ENCODE data around the gene THSD4.

The THSD4 gene

DNA sequence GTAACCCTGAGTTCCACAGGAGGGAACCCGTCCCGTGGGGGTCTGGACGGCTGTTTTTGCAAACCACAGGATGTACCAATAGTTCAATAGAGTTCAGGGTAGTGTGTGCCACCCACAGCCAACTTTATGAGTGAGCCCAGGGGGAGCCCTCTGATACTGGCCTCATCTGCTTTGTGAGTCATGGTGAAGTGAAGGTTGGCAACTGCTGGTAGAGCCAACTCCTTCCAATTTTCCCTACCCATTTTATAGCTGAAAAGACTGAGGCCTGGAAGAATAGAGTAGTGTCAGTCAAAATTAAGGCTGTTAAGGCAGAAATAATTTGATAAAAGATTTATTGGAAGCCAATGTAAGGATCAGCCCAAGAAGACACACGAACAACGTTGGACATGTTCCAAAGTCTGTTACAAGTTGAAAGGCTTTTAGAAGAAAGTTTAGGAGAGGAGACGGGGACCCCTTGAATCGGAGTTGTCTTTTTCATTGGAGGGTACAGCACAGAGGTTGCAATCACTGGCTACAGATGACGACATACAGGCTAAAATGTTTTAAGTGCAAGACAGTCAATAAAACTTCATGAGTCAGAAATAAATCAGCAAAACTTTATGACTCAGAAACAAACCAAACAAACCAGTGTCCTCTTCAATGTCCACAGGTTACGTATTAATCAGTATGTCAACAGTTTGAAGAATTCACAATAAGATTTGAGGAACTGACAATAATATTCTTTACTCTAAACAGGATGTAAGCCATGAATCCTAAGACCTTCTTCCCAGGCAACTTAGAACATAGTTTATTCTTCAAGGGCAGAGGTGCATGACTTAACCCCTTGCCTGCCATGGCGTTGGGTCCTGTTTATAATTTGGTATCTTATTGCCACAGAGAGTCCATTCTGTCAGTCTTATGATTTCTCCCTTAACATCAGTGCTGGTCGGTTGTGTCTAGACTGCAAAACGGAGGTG lies 632.1 kb downstream of the THSD4 start:
- DNase-seq (ENCODE audit: low read depth in 2 of 2), result no peak

DNA sequence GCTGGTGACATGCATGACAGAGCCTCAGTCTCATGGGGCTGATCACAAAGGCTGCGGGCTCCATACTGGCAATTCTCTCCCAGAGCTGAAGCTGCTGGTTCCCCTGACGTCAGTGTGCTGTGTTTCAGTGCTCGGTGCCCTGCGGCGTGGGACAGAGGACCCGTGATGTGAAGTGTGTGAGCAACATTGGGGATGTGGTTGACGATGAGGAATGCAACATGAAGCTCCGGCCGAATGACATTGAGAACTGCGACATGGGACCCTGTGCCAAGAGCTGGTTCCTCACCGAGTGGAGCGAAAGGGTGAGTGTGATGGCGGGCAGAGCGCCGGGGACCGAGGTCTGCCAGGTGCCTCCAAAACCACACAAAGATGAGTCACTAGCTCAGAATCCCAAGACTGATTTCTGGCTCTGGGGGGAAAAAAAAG lies 633.0 kb downstream of the THSD4 start:
- DNase-seq (ENCODE audit: low read depth in 2 of 2), result no peak

DNA sequence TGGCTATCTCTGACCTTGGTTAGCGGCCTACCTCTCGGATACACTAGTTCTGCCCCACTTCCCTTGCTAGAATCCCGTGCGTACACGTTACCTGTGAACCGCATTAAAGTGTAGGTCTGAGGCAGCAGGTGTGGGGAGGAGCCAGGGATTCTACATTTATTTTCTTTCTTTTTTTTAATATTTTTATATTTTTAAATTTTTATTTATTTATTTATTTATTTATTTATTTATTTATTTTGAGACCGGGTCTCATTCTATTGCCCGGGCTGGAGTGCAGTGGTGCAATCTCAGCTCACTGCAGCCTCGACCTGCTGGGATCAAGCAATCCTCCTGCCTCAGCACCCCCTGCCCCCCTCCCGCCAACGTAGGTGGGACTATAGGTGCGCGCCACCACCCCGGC lies 634.2 kb downstream of the THSD4 start:
- DNase-seq (ENCODE audit: low read depth in 2 of 2), result no peak

DNA sequence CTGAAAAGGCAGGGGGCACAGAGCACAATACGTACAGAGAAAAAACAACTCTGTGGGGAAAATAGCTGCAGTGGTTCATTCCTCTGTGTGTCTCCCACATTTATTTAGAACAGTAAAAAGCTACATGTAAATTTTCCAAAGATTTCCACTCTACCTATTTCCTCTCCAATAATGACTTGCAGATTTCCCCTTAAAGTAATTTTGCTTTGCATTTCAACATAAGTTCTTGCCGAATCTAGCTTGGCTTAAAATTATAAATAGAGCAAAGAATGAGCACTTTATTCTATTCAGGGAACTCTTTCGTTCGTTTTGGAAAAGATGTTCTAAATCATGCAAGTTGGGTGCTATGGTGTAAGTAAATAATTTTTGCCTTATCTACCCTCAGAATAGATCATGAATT lies 636.9 kb downstream of the THSD4 start:
- DNase-seq (ENCODE audit: low read depth in 2 of 2), result no peak

DNA sequence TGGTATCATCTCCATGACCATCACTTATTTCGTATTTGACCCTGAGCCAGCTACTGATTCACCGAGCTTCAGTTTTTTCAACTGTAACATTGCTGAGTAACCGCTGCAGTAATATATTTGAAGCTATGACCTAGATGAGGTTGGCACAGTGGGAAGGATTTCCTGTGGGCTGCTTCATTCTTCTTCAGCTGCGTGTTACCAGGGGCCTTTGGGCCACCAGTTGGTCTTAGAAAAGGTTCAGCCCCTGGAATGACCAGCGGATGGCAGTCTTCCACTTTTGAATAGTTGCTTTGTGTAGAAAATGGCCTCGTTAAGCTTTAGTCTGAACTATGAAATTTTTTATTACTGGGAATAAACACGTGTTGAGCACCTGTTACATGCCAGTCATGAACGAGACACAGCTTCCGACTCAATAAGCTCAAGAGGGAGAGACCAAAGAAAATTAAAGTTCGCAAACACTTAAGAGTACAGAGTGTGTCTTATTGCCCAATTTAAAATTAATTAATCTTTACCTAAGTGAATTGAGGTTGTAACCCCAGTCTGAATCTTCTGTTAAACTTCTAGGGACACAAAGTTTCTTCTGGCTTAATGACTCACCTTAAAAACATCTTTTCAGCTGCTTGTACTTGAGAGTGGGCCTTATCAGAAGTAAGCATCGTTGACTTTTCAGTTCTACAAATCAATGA lies 637.5 kb downstream of the THSD4 start:
- DNase-seq (ENCODE audit: low read depth in 2 of 2), result no peak

DNA sequence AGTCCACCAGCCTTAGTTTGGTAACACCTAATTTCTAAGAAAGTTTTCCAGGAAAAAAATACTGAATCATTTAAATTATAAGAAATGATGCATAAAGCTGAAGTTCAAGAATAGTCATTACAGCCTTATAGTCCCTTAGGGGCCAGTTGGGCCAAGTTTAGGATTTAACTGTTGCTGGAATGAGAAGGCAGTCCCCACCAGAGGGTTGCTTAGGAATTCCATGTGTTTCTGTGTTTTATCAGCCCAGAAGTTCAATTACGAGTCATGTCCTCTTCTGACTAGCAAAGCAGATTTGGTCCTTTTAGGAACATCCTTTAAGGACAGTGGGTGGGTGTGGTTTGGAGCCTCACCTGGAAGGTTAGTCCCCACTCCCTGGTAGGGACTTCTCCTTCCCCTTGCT lies 638.1 kb downstream of the THSD4 start:
- DNase-seq (ENCODE audit: low read depth in 2 of 2), result no peak

DNA sequence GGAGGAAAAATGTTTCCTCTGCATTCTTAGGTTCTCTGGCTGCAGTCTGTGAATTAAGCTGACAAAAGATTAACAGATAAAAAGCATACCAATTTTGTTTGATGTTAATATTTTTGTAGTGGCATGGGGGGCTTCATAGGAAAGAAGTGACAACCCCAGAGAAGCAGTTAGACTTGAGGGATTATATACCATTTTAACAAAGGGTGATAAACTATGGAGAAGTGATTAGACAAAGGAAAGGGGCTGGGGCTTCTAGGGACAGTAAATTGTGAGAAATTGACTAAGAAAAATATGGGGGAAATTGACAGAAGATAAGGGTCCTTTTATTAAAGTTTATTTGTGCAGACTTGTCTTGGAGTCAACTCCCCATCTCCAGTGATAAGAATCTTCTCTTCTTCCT lies 639.4 kb downstream of the THSD4 start:
- no peak for DNase-seq (ENCODE audit: low read depth in 2 of 2)

DNA sequence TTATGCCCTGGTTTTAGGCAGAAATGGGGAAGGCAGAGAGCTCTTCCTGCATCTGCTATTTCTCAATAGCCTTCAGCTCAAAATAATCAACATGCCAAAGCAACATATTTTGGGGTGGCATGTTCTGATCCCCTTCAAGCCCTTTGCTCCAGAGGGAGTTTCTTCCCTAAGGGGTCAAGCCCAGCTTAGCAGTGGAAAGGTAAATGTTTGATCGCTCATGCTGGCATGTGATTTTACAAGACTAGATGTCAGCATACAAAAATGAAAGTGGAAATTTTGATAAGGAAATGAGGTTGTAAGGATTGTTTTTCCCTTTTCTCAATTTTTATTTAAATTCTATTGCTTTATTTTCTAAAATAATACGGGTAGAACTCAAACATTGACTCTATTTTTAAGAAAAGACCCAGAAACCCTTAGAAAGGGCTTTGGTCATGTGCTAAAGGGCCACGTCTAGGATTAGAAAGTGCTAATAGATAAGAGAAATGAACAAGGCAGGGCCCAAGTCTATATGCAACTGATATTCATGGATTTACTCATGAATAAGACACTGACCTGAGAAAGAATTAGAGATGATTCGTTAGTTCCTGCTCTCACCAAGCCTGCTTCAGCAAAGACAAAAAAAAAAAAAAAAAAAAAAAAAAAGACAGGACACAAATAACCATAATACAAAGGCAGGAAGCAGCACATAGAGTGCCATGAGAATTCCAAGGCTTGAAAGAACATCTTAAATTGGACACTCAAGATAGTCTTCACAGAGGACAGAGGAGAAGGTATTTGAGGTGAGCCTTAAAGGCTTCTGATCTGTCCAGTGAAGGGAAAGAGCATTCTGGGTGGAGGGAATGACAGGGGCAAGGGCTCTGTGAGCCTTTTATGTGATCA lies 640.1 kb downstream of the THSD4 start:
- no peak for DNase-seq (ENCODE audit: low read depth in 2 of 2)

DNA sequence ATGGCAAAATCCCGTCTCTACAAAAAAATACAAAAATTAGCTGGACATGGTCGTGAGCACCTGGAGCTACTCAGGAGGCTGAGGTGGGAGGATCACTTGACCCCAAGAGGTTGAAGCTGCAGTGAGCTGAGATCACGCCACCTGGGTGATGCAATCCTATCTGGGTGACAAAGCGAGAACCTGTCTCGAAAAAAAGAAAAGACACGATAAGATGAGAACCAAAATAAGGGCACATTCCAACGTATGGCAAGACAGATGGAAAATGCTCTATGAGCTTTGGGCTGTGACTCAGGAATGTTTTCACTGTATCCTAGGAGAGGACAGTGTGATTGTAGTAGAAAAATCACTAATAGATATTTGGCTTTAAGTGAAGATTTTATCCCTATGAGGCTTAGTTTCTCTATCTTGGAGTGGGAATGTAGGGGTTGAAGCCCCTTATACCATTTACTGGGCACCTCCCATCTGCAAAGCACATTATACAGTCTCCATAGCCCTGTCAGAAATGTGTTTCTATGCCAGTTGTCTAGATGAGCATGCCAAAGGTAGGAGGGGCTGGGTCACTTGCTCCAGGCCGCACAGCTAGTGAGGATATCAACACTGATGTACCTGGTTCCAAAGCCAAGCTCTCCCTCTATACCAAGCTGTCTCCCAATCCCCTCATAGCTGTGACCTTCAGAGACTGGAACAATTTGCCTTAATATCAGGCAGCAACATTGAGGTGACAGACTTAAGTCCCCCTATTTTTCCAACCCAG lies 641.5 kb downstream of the THSD4 start:
- no peak for DNase-seq (ENCODE audit: low read depth in 2 of 2)

DNA sequence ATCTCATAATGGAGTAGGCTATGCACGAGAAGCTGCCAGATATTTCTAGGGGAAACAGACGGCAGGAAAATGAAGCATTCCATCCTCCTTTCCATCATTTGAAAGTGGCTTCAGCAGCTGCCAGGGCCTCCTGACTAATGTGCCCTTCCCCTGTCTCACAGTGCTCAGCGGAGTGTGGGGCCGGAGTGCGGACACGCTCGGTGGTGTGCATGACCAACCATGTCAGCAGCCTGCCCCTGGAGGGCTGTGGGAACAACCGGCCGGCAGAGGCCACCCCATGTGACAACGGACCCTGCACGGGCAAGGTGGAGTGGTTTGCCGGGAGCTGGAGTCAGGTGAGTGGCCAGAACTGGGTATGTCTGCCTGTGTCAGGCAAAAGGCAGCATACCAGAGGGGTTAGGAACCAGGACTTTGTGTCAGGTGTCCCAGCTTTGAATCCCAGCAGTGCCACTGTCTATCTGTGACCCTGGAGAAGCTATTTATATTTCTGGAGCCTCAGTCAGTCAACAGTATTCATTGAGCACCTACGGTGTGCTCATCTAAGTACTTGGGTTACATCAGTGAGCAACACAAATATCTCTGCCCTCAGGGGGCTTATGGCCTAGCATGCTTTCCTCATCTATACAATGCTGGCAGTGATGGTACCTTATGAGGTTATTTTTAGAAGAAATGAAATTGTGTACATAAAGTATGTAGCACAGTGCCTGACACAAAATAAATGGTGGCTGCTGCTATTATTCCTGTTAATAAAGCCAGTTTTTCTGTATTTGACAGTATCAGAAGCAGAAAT lies 642.7 kb downstream of the THSD4 start:
- no peak for DNase-seq (ENCODE audit: low read depth in 2 of 2)

DNA sequence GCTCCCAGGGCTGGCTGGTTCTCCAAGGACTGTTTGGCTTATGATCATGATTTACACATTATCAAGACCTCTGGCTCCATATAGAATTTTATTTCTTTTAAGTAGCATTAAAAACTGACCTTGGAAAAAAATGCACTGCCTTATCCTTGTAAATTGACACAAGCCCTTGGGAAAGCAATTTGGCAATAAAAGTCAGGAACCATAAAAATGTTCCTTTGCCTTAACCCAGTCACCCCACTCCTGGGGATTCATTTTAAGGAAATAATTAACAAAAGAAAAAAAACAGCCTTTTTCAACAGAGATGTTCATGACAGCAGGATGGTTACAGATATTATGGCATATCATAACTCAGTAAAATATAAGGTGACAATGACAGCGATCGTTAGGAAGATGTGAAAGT lies 643.4 kb downstream of the THSD4 start:
- DNase-seq (ENCODE audit: low read depth in 2 of 2), result no peak

DNA sequence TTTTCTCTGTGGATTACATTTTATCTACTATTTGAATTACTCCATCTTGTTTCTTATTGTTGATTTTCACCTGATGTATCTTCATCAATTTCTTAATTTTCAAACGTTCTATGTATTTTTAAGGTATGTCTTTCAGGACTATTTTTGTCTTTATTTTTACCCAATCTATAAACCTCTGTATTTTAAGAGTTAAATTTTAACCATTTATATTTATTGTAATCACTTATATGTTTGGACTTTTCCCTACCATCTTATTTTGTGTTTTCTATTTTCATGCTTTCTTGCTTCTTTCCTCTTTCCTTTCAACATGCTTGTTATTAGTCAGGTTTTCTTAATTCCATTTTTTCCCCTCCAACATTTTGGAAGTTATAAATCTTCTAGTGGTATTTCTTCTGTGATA lies 645.6 kb downstream of the THSD4 start:
- DNase-seq (ENCODE audit: low read depth in 2 of 2), result no peak

DNA sequence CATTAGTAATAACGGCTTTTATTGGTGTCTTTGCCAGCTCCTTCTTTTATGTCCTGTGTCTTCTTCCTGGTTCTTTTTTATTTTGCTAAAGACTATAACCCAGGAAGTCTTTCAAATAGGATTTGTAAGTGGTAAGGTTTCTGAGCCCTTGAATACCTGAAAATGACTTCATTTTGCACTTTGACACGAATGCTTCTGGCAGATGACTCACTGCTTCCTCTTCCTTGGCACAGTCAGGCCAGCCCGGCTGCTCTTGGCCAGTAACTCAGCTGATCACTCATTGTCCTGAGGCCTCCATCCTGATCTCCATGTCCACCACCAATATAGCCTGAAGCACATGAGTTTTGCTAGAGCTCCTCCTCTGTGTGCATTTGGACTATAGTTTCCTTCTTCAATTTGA lies 646.4 kb downstream of the THSD4 start:
- no peak for DNase-seq (ENCODE audit: low read depth in 2 of 2)

DNA sequence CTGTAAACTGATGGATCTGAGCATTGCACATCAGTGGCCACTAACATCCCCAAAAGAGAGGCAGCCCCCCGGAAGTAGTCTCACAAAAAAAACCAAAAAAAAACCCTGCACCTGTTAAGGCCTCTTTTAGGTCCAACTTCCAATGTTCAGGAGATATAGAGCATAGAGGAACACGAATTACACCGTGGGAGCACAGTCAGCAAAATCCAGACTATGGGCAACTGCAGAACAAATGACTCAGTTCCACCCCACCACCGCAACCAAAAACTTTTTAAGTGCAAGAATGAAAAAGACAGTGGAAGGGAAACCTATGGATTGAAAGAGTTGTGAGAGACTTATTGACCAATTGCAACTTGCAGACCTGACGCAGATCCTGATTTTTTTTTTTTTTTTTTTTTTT lies 652.9 kb downstream of the THSD4 start:
- no peak for DNase-seq (ENCODE audit: low read depth in 2 of 2)

DNA sequence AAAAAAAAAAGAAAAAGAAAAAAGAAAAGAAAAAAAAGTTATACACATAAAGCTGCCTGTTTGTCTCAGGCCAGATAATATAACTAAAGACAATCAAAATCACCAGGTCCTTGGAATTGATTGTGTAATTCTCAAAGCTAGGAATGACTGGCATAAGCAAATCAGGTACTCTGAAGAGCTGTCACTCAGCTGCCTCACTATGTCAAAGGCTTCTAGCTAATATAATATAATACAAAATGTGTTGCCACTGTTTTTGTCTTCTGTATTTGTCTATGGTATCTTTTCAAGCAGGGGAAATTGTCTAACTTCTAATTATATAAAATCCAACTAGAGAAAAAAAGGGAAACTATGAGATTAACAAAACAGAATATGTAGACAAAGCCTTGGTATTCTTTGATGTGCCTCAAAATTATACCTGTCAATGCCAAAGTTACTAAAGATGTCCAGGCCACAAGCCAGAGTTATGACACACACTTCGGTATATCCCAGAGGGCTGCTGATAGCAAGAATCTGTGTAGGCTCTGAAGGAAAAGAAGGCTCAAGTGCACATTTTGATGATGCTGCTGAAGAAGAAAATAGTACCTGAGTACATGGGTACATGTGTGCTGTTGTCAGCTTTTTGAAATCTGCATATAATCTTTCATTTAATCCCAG lies 658.1 kb downstream of the THSD4 start:
- DNase-seq (ENCODE audit: low read depth in 2 of 2), result no peak

DNA sequence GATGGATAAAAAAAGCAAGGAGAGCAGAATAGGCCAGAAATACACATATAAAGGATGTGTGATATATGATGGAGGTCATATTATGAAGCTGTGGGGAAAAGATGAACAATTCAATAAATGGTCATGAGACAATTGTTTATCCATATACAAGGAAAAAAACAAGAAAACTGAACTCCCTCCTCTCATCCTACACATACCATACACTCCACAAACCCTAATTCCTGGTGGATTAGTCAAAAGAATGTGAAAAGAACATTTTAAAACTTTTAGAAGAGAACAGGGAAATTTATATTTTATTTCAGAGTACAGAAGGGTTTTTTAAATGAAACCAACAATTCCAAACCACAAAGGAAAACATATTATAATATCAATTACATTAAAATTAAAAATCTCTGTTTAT lies 660.6 kb downstream of the THSD4 start:
- no peak for DNase-seq (ENCODE audit: low read depth in 2 of 2)

DNA sequence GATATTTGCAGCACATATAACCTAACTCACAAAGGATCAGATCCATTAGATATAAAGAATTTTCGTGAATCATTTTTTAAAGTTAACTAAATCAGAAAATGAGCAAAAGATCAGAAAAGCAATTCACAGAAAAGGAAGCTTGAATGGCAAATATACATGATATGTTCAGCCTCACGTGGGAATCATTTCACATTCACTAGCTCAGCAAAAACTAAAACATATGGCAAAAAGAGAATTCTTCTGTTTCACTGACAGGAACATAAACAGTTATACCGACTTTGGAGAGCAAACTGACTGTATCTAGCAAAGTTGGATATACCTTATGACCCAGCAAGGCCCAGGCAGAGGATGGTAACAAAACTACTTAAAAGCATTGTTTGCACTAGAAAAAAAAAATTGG lies 661.0 kb downstream of the THSD4 start:
- no peak for DNase-seq (ENCODE audit: low read depth in 2 of 2)

DNA sequence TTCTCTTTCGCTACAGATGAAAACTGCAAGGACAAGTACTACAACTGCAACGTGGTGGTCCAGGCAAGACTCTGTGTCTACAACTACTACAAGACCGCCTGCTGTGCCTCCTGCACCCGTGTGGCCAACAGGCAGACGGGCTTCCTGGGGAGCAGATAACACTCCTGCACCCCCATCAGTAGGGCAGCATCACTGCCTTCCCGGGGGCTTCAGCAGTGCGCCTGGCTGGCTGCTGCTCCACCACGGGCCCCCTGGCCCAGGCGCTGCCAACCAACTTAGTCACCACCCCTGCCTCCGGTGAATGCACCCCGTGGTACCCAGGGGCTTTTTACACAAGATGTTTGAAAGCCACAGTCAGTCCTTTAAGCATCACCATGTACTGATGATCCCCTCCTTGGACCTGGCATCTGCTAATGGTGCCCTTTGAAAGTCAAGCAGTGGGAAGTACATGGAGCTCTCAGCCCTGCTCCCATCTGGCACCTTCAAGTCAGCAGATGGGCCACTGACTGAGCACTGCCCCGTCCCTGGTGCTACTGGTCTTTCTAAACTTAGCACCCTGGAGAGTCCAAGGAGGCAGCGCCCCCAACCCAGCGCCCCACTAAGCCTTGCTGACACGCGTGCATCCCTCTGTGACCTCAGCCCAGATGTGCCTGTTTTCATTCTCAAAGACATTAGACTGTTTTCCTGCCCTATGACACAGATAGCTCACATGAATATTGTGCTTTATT lies 662.1 kb downstream of the THSD4 start:
- no peak for DNase-seq (ENCODE audit: low read depth in 2 of 2)

DNA sequence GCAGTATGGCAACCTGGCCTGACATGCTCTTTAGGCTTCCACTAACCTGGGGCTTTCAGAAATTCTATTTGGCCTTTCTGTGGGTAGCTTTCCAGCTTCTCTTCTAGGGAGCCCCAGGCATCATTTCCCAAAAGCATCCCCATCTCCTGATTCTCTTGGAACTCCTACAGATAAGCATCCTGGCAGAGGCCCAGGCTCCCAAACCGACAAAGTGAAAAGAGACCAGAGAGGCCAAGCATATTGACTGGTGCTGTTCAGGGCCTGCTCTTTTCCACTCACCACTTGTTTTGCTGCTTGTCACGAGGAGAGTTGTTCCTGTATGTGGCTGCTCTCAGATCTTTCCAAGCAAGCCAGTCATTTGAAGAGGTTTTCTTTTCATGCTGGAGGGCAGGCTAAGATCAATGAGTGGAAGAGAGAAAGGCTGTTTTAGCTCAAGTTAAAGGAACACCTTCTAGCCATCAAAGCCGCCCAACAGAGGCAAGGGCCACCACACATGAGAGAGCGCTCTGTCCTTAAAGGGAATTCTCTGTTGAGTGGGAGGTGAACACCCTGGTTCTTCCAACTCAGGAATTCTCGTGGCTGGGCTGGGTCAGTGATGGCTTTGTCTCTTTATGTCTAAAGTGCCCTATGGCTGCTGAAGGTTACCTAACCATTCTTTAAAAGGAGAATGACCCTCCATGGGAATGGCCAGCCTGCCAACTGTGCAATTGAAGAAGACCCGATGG lies 664.0 kb downstream of the THSD4 start:
- DNase-seq (ENCODE audit: low read depth in 2 of 2), result no peak
